RWPE2 (cell line): ENCODE measurements around the gene TSKS.

ENCODE experiments used
- ATAC-seq: fragments of 200-7000 bp; cut with Tn5 transposase; 3 replicates; pipeline ENCODE4 v1.9.1; 2021; ENCODE audit warnings: low read depth
- DNase-seq: peaks from one replicate; pipeline ENCODE4 v3.0.0-alpha.2; 2020; ENCODE audit warnings: low spot score
- H3K27ac ChIP-seq: fragments of 450-650 bp; 2 replicates; pipeline ENCODE4 v1.5.1; 2017; ENCODE audit warnings: mild to moderate bottlenecking; ENCODE audit not compliant: poor library complexity, severe bottlenecking
- H3K27me3 ChIP-seq: fragments of 250-450 bp; sonication (Bioruptor Pico); 2 replicates; pipeline ENCODE4 v1.5.1; 2021; ENCODE audit warnings: mild to moderate bottlenecking, moderate library complexity; ENCODE audit not compliant: insufficient read depth, poor library complexity, severe bottlenecking
- H3K36me3 ChIP-seq: fragments of 250-450 bp; sonication (Bioruptor Pico); 2 replicates; pipeline ENCODE4 v1.5.1; 2020; ENCODE audit warnings: low read depth, mild to moderate bottlenecking, moderate library complexity
- H3K4me1 ChIP-seq: fragments of 250-450 bp; sonication (Bioruptor Pico); 2 replicates; pipeline ENCODE4 v1.5.1; 2021; ENCODE audit warnings: mild to moderate bottlenecking, moderate library complexity; ENCODE audit not compliant: insufficient read depth, poor library complexity, severe bottlenecking
- H3K4me3 ChIP-seq: fragments of 250-450 bp; sonication (Bioruptor Pico); 2 replicates; pipeline ENCODE4 v1.5.1; 2021; ENCODE audit warnings: mild to moderate bottlenecking, moderate library complexity; ENCODE audit not compliant: severe bottlenecking
- H3K9me3 ChIP-seq: fragments of 250-450 bp; sonication (Bioruptor Pico); 2 replicates; pipeline ENCODE4 v1.5.1; 2021; ENCODE audit warnings: mild to moderate bottlenecking, moderate library complexity; ENCODE audit not compliant: severe bottlenecking
- TF ChIP-seq, protein P1 (sequence below): fragments of 450-650 bp; IDR thresholded peaks from one replicate; pipeline ENCODE4 v1.5.1; 2017; ENCODE audit warnings: mild to moderate bottlenecking, moderate library complexity; ENCODE audit not compliant: poor library complexity, severe bottlenecking

Gene TSKS

DNA sequence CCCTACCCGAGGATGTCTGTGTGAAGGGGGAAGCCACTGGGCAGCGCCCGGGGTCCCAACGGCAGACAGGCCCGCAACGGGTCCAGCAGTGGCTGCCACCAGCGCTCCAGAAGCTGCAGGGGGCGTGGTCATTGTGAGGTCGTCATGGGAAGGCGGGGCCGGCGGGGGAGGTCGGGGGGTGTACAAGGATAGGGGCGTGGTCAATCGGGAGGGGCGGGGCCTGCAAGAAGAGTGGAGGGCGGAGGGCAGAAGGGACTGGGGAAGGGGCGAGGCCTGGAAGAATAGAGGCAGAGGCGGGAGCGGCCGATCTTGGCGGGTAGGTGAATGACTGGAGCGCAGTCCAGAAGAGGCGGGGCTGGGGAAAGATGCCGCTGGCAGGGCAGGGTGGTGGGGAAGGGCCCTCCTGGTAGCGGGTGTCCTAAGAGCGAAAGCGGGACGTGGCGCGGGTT lies 45.6 kb upstream of the TSKS start:
- Histone ChIP-seq H3K4me1 (peaks cover under 1% of the 10 kb centered on the region), H3K4me3 (peak overlapping the region; percentile 39), H3K27ac (no peak overlapping the region), H3K9me3 (no peaks in the 10 kb centered on the region), H3K27me3 (no peaks in the 10 kb centered on the region), H3K36me3 (peaks cover 20% of the 10 kb centered on the region)
- peak; percentile 51 for ATAC-seq
- TF ChIP-seq, protein P1, sequence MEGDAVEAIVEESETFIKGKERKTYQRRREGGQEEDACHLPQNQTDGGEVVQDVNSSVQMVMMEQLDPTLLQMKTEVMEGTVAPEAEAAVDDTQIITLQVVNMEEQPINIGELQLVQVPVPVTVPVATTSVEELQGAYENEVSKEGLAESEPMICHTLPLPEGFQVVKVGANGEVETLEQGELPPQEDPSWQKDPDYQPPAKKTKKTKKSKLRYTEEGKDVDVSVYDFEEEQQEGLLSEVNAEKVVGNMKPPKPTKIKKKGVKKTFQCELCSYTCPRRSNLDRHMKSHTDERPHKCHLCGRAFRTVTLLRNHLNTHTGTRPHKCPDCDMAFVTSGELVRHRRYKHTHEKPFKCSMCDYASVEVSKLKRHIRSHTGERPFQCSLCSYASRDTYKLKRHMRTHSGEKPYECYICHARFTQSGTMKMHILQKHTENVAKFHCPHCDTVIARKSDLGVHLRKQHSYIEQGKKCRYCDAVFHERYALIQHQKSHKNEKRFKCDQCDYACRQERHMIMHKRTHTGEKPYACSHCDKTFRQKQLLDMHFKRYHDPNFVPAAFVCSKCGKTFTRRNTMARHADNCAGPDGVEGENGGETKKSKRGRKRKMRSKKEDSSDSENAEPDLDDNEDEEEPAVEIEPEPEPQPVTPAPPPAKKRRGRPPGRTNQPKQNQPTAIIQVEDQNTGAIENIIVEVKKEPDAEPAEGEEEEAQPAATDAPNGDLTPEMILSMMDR, result no peak
- DNase-seq, result peak; percentile 93

DNA sequence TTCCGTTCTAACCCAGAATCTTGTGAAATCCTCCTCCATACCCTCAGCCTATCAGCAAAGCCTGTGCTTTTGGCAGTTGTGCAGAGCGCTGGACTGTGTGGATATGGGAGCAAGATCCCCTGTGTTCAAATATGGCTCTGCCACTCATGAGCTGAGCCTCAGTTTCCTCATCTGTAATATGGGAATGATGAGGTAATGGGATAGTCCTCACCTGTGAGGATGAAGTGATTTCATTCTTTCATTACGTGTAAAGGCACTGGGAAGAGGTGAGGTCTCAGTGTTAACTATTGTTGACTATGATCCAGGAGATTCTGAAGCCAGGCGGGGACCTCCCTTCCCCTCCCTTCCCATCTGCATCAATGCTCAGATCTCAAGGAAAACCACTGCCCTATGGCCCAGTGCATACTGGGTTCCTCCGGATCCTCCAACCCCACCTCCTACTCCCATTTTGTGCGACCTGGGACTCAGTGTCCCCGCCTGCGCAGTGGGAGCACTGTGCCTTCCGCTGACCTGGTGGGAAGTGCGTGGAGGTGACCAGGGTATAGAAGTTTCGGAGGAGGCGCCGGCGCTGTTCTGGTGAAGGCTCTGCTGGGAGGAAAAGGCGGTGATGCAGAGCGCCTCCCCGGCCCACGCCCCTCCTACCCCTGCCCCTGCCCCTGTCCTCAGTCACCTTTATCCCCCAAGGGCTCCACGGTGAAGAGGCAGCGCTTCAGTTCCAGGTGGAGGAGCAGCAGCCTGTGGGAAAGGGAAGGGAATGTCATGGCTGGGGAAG lies 45.0 kb upstream of the TSKS start:
- peak overlapping the region; percentile 39 for H3K4me3 ChIP-seq
- TF ChIP-seq, protein P1, result no peak
- H3K27me3 ChIP-seq, result no peaks in the 10 kb centered on the region
- no peak overlapping the region for H3K27ac ChIP-seq
- ATAC-seq, result no peak
- H3K36me3 ChIP-seq, result peaks cover 24% of the 10 kb centered on the region
- H3K4me1 ChIP-seq, result no peaks in the 10 kb centered on the region
- H3K9me3 ChIP-seq, result no peaks in the 10 kb centered on the region
- DNase-seq, result no peak

DNA sequence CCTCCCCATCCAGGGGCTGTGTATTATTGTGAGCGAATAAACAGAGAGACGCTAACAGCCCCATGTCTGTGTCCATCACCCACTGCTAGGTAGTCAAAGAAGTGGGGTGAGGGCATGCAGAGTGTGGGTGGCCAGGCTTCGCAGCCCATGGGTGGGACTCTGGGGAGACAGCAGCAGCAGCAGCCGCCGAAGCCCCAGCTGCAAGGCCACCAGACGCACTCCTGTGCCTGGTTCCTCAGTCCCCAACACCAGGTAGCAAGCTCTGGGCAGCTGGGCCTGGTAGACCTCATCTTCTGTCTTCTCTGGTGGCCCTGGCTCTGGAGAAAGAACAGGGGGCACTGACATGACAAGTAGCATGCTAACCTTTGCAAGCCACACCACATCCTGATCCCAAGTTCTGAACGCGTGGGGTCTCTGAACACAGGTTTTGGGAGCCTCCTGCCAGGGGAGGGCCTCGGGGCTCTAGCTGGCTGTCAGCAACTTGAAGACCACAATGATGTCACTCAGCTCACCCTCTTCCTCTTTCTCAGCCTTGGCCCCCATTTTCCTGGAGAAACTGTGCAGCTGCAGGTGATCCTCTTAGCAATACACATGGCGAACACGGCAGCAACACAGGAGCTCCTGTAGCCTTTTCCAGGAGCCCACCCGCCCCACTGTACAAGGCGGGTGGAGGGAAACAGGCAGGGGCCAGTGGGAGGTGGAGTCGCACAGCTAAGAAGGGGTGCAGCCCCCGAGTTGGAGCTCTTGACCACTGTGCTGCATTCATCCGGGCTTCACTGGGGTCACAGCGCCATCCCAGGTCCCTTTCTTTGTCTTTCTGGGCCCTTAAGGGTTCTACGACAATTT lies 44.2 kb upstream of the TSKS start:
- peaks cover 29% of the 10 kb centered on the region for H3K36me3 ChIP-seq

DNA sequence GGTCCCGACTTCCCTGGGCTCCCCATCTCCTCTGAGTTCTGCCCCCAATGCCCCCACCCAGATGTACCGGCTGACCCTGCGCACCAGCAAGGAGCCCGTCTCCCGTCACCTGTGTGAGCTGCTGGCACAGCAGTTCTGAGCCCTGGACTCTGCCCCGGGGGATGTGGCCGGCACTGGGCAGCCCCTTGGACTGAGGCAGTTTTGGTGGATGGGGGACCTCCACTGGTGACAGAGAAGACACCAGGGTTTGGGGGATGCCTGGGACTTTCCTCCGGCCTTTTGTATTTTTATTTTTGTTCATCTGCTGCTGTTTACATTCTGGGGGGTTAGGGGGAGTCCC lies 43.5 kb upstream of the TSKS start:
- no peaks in the 10 kb centered on the region for H3K4me1 ChIP-seq
- TF ChIP-seq, protein P1, result no peak
- ATAC-seq, result no peak
- DNase-seq, result no peak
- H3K27me3 ChIP-seq, result no peaks in the 10 kb centered on the region
- H3K9me3 ChIP-seq, result no peaks in the 10 kb centered on the region
- H3K36me3 ChIP-seq, result peaks cover 31% of the 10 kb centered on the region
- H3K27ac ChIP-seq, result no peak overlapping the region
- no peak overlapping the region for H3K4me3 ChIP-seq

More for the DNA sequence above, 44.2 kb upstream of the TSKS start:
- DNase-seq (no peak), ATAC-seq (no peak)
- H3K9me3 ChIP-seq, result no peaks in the 10 kb centered on the region
- H3K4me3 ChIP-seq, result no peak overlapping the region
- no peaks in the 10 kb centered on the region for H3K27me3 ChIP-seq
- no peaks in the 10 kb centered on the region for H3K4me1 ChIP-seq
- no peak overlapping the region for H3K27ac ChIP-seq
- TF ChIP-seq, protein P1, result no peak
